NCI-H748 treated with DMSO at 0.1 percent for 48 hours (cell line): ENCODE measurements around the gene CD24.
"Not testable (repeated sequence)": the region's sequence is repeated elsewhere in the genome, so short reads cannot be mapped to it uniquely, and the experiment has no call there.

Experiments
- DNase-seq: peaks from one replicate; lab custom pipeline; 2025; lab: John Stamatoyannopoulos, UW

The CD24 gene, protein sequence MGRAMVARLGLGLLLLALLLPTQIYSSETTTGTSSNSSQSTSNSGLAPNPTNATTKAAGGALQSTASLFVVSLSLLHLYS

DNA sequence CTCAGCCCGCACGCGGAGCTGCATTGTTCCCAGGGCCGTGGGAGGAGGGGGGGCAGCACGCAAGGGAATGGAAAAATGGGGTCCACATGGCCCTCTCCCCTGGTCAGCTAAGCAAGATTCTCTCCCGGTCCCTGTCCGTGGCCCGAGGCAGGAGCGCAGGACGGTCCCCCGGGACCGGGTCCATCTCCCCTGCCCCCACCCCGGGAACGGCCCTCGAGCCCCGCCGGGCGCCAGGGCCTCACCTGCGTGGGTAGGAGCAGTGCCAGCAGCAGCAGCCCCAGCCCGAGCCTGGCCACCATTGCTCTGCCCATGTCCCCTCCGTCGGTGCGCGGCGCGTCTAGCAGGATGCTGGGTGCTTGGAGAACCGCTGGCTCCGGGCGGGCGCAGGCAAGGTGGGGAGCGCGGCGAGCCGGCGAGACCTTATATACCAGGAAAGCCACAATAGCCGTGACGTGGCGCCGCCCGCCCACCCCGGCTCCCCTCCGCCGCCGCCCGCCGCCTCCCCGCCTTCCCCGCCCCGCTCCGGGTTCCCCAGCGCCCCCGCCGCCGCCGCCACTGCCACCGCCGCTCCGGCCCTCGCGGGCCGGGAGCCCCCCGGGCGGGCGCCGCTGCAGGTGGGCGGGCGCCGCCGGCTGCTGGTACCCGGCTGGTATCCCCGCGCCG lies at the start of gene CD24:
CD24 (minus strand) TSS at position 394 of the 663 bp plus-strand sequence; CDS start at position 311, 83 bp downstream.
- peak; percentile 75 for DNase-seq

DNA sequence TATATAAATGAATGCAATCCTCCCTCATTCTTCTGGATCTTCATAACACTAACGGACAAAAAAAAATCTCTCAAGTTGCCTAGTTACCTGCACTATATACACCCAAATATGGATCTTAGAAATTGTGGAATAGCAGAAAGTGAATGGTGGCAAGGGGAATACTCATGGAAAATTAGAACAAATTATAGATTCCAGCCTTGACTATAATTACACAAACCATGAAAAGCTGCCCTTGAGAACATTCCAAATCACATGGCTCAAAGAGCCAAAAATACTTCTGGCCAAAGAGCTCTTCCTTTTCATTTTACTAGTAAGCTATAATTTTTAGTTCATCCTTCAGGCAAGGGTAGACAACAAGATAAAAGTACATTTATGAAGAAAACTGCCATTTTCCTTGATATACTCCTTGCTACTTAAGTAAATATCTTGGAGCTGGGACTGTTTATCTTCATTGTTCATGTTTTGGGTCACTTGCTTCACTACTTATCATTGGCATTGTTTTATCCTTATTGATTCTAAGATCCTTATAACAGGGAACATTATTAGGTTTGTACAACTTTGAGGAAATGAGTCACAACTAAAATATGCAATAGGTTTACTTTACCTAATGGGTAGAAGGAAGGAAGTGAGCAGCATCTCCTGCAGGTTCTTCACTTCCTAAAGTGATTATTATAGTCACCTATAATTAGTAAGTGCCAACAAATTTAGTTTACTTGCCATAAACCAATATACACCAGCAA lies 47.1 kb upstream of the CD24 start:
- DNase-seq: no peak

DNA sequence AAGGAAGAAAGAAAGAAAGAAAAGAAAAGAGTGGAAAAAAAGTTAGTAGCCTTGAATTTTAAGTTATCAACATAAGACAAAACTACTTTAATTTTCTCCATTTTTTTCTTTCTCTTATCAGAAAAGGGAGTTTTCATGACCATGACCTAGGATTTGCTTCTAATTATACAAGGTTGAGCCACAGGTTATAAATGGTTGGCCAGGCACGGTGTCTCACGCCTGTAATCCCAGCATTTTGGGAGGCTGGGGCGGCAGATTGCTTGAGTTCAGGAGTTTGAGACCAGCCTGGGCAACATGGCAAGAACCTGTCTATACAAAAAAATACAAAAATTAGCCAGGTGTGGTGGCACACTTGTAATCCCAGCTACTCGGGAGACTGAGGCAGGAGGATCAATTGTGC lies 45.7 kb upstream of the CD24 start:
- DNase-seq: no peak

DNA sequence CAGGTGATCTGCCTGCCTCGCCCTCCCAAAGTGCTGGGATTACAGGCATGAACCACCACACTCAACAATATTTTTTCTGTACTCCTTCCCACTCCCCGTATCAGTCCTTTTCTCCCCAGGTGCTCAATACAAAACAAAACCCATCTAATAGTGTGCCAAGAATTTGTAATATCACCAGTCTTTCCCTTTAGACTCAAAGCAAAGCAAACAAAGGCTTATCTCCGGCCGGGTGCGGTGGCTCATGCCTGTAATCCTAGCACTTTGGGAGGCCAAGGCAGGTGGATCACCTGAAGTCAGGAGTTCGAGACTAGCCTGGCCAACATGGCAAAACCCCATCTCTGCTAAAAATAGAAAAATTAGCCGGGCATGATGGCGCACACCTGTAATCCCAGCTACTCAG lies 45.1 kb upstream of the CD24 start:
- not testable (repeated sequence) for DNase-seq

DNA sequence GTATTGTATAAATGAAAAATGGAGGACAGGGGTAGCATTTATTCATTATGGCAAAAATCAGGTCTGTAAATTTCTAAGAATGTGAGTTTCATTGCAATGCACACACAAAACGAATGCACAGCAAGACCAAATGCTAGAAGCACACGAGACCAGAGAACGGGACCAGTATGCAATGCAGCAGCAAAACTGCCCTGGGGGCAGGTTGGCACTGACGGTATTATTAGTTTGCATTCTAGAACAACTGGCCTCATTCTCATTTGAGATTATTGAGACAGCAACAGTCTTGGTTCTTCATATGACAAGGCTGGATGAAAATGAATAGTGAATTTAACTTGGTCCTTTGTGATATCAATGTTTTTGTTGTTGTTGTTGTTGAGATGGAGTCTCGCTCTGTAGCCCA lies 44.5 kb upstream of the CD24 start:
- DNase-seq: no peak

DNA sequence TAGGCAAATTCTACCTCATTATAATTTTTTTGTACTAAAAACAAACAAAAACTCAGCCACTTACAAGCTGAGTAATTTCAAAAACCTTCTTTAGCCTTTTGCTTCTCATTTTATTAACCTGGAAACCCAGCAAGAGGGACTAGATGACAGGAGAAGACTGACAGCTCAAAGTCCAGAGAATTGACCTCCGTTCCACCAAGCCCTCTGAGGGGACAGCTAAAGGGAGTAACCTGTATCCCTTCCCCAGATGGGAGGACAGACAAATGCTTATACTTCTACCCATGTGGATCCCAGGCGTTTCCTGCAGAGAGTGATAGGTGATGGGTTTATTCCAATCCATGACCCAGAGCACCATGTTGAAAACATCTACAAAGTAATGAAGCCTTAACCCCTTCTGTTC lies 35.0 kb upstream of the CD24 start:
- no peak for DNase-seq

DNA sequence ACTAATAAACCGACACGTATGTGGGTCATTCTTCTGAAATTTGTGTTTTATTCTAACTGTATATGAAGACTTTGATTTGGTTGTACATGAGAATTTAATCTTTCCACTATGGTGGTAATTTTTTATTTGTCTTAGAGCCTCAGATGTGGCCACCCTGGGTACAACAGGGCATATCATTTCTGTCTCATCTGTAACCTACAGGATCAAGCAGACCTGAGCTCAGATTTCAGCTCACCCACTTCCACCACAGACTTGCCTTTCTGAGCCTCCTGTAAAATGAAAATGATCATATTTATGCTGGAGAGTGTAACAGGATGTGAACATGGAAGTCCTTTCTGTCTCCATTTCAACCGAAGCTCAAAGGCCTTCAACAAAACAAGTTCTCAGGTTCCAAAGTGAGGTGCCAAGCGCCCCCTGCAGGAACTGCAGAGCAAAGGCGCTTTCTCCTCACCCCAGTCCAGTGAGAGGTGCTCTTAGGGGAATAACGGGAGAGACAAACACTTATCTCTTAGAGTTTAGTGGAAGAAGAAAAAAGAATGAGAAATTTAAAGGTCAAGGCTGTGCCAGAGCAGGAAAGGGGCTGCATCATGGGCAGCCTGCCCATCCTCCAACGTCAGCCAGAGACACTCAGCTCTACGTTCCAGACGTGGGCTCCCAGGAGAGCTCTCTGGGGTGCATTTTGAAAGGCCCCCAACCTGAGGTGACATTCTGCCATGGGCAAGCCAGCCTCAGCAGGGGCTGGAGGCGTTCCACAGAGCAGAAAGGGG lies 23.0 kb upstream of the CD24 start:
- DNase-seq: peak; percentile 25

DNA sequence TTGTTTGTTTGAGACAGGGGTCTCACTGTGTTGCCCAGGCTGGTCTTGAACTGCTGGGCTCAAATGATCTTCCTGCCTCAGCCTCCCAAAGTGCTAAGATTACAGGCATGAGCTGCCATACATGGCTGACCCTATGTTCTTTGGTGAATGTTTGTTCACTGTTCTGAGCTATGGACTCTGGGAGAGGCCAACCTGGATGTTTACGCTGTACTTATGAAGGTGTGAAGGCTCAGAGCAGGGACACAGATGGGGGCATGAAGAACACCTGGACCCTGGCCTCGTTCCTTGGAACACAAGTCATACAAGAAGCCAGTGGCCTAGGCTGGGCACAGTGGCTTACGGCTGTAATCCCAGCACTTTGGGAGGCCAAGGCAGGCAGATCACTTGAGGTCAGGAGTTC lies 21.1 kb upstream of the CD24 start:
- DNase-seq: no peak

DNA sequence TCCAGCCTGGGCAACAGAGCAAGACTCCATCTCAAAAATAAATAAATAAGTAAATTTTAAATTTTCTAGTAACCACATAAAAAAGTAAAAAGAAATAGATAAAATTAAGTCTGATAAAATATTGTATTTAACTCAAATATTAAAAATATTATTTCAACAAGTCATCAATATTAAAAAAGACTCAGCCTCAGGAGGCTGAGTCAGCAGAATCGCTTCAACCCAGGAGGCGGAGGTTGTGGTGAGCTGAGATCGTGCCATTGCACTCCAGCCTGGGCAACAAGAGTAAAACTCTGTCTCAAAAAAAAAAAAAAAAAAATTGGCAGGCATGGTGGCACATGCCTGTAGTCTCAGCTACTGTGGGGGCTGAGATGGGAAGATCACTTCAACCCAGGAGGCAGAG lies 15.2 kb upstream of the CD24 start:
- DNase-seq: not testable (repeated sequence)

DNA sequence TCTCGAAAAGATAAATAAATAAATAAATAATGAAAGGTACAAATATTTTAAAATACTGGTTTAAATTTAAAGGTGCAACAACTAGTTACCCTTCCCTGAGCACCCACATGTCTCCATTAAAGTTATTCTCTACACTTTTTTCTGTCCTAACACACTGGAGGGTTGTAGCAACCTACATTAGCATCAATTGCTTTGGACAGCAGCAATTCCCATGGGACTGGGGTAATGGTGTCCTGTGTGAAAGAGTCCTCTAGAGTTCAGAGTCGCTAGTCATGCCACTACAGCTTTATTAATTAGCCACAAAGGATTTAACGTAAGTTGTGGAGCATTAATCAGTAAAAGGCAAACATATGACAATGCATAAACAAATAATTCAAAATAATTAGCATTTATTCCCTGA lies 14.1 kb upstream of the CD24 start:
- DNase-seq: no peak

DNA sequence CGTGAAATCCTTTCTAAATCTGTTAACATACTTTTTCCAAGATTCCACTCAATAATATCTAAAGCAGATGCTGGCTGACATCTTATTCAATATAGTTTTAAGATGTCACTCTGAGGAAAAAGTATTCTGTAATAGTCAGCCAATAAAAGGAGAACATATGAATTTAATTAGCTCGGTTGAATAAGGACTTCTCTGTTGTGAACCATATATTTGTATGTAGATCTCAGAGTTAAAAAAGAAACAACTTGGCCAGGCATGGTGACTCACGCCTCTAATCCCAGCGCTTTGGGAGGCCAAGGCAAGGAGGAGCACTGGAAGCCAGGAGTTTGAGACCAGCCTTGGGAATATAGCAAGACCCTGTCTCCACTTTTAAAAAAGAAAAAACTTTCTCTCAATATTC lies 7.4 kb upstream of the CD24 start:
- DNase-seq: no peak

DNA sequence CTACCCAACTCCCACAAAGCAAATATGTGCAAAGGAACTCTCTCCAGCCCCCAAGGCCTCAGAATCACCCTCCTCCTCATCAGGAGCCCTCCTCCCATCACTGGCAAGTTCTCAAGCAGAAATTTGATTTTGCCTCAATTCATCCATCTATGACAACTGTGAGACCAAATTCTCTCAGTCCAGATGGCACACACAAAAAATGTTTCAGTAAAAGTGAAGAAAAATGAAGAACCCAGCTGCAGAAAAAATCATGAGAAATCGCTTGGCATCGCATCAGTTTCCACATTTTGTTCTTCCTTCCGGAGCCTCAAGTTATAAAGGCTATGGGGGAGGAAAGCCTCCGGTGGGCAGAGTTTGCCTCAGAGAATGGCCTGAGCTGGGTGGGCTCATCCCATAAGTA lies 6.4 kb upstream of the CD24 start:
- no peak for DNase-seq

DNA sequence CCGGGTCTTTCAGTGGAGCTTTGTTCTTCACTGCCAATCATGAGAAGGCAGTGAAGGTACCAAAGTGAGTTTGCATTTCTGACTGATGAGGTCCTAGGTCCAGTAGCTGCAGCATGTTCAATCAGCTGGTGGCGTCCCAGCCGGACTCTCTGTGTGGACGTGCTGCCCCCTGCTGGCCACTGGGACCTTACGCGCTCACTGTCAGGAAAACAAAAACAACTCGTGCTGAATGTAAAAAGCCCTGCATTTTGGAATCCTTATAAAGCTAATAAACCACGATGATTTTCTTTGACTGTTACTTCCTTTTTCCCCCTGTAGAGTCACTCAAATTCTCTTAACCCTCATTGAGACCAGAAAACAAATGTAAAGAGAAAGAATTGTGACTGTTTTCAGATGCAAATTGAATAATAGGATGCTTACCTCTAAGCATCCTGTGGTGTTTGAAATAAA lies 4.9 kb upstream of the CD24 start:
- DNase-seq: peak; percentile 67

DNA sequence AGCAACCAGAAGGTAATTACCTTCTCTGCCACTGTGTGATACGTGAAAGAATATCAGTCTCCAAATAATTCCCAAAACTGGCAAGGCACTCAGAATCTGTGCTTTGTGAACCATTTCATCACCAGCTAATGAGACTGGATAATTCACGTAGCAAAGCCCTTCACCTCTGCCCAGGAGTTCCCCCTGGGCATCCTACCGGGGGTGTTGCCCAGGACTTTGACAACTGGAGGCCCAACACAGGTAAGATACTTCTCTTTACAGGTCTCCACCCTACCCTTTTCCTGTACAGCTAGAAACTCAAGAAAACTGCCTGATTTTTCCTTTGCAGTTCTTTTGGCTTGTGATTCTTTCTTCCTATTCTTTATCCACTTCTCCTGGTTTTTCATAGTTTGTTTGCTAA lies 2.7 kb upstream of the CD24 start:
- DNase-seq: no peak

DNA sequence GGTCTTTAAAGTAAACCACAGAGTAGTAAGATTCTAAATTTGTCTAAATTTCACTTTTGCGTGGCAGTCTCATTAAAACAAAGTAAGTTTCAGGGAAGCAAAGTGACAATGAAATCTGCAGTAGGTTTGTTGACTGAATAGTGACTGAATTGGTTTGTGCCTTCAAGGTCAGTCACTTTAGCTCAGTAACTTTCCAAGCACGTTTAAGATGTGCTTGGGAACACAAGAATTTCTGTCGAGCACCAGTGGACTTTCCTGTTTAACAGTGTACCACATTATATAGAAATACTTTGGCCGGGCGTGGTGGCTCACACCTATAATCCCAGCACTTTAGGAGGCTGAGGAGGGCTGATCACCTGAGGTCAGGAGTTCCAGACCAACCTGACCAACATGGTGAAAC lies 1.7 kb upstream of the CD24 start:
- DNase-seq: no peak

DNA sequence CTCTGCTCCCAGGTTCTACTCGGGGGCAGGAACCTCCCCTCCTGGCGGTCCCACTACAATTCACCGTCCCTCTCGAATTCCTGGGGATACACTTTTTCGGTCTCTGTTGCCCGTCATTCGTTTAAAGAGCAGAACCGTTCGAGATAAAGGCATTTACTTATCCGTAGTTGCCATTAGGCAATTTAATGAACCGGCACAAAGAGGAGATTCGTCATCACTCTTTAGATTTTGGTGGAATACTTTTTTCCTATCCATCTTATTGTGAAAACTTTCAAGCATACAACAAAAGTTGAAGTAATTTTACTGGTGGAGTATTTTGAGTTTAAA lies 1.2 kb upstream of the CD24 start:
- DNase-seq: no peak

DNA sequence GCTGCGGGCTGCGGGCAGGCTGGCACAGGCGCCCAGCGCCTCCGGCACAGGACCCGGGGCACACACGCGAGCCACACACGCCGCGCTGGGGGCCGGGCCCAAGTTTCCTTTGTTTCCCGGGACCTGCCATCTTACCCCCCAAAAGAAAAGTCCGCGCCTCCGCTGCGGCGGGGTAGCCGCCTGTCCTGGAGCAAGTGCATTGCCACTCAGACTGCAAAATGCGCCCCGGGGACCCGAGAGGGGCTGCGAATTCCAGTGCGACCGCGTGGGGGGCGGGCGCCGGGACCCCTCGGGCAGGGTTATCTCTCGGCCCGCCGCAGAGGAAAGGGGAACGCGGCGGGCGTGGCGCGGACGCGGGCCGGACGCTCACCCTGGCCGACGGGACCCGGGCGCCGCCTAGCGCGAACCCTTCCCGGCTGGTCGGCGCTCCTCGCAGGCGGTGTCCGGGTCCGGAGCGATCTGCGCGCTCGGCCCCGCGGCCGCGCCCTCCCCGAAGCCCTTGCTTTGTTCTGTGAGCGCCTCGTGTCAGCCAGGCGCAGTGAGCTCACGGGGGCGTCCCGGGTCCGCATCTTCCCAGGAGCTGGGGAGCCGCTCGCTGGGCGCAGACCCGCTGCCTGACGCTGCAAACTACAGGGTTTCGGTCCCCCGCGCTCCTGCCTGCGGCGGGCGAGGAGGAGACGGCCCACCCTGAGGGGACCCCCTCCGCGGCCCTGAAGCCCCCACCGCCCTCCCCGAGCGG lies 639 bp upstream of the CD24 start:
- DNase-seq: peak; percentile 14

DNA sequence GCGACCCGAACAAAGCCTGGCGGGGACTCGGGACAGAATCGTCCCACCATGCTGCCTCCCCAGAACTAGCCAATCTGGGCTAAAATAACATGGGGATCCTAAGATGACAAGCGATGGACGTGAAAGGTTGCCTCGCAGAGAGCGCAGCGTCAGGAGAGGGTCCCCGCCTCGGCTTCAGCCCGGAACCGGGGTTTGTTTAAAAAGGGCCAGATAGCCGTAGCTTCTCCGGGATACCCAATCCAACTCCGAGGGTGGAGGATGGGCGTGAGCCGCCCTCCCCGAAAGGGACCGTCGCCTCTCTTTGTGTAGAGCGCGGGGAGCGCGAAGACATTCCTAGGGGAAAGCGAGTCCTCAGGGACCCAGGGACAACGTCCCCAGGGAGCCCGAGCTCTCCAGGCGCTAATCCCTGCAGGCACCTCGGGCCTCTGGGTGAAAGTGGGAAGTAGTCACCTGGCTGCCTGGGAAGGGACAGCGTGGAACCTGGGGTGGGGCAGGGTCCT lies 643 bp downstream of the CD24 start:
- peak; percentile 33 for DNase-seq

DNA sequence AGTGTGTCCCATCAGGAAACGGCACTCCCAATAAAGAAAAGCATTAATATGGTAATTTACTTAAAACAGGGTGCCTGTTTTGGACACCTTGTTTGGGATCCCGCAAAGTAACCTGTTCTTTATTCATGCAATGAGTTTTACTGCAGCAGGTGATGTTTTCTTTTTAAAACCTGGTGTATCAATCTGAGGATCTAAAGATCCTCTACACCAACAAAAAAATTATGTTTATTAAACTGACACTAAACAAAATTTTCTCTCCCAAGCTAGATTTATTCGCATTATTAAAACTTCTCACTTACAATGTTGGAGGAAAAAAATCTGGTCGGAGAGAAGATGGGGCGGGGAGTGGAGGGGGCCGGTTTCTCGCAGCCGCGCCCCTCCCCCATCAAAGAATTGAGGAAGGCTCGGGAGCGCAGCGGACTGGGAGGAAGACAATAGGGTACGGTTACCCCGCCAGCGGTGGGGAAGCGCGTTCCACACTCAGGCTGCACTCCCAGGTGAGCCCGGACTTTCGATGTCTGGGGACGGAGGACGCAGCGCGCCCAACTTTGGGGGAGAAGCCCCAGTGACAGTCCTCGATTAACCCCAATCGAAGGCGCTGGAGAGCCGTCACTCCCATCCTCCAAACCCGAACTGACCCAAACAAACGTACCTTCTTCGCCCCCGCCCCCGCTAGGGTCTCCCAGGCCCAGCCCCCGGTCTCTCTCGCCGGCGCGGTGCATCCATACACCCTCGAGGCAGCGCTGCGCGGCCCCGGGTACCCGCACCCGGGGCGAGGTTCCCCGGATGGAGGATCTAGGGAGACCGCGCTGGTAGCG lies 1.3 kb downstream of the CD24 start:
- DNase-seq: no peak

DNA sequence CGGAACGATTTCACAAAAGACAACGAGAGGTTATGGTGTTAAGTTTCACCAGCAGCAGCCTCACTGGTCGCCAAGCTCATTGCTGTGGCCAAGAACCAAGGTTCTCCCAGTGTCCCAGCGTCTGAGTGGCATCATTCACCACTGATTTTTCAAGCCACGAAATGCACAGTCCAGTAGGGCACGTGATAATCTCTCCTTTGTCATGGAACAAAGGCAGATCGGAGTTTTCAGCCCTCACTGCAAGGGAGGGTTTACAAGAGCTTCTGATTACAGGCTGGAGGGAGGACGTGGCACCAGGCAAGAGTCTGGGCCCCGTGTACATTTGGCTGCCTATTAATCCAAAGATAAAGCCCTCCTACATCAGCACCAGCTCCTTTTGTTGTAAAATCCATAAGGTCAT lies 2.0 kb downstream of the CD24 start:
- DNase-seq: peak; percentile 45

DNA sequence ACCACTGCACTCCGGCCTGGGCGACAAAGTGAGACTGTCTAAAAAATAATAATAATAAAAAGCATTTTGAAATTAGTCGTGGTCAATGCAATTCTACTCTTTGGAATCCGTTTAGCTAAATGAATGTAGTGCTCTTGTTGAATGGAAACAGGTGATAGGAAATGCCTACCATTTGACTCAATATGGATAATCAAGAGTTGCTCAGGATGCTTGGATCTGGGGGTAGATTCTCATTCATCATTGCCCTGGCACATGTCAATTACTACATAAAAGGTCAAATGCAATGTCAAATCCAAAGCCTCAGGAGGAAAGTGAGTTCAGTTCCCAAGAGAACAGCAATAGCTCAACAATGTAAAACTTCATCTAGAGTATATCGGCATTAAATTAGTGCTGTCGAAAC lies 3.8 kb downstream of the CD24 start:
- DNase-seq: not testable (repeated sequence)
